ENCODE data around the gene EML5. TPM values are rescaled to one million over a fixed set of nuclear protein-coding genes. Genes with fewer than 3 reads are reported as not detected.

The EML5 gene
- total RNA-seq, 1 experiment from 2014 or later = 0.32 TPM

- peaks cover 82% of the 10 kb centered on the region for H3K36me3 ChIP-seq (ENCODE audit: insufficient read depth, low read length, poor library complexity, severe bottlenecking)
- no peak for DNase-seq (ENCODE audit: low spot score)
- H3K9me3 ChIP-seq (ENCODE audit: low read depth, low read length, poor library complexity, severe bottlenecking) = no peaks in the 10 kb centered on the region
- TF ChIP-seq CTCF (conservative IDR thresholded peaks at IDR 0.05; ENCODE audit: low read depth, low read length) (no peak), EZH2 (IDR thresholded peaks at IDR 0.05; ENCODE audit: borderline replicate concordance, low read depth, low read length, poor library complexity, severe bottlenecking) (no peak)
- no TSS peak for BruUV-seq (replicated peaks)
- intact Hi-C loops (cut with micrococcal nuclease; ENCODE audit: unreplicated experiment) = no loop called here
- ChIA-PET POLR2A (ENCODE audit: low non-redundant PET) (no interaction called here), CTCF (no interaction called here)
- H3K27me3 ChIP-seq (replicated peaks; ENCODE audit: insufficient read depth, low read depth, low read length, poor library complexity) = no peaks in the 10 kb centered on the region
- no peaks in the 10 kb centered on the region for H3K4me1 ChIP-seq (ENCODE audit: insufficient read depth, low read length, poor library complexity, severe bottlenecking)
- no peak overlapping the region for H3K4me3 ChIP-seq (ENCODE audit: low read depth, low read length, poor library complexity, severe bottlenecking)
- no peak overlapping the region for H3K27ac ChIP-seq (ENCODE audit: low read depth, low read length, poor library complexity, severe bottlenecking)
Observed at GRCh38 chr14:88597038-88597437, 195.7 kb downstream of the EML5 start.

- TF ChIP-seq EZH2 (IDR thresholded peaks at IDR 0.05; ENCODE audit: borderline replicate concordance, low read depth, low read length, poor library complexity, severe bottlenecking) (no peak), CTCF (conservative IDR thresholded peaks at IDR 0.05; ENCODE audit: low read depth, low read length) (no peak)
- H3K27me3 ChIP-seq (replicated peaks; ENCODE audit: insufficient read depth, low read depth, low read length, poor library complexity) = no peaks in the 10 kb centered on the region
- no peaks in the 10 kb centered on the region for H3K9me3 ChIP-seq (ENCODE audit: low read depth, low read length, poor library complexity, severe bottlenecking)
- H3K4me1 ChIP-seq (ENCODE audit: insufficient read depth, low read length, poor library complexity, severe bottlenecking) = no peaks in the 10 kb centered on the region
- H3K27ac ChIP-seq (ENCODE audit: low read depth, low read length, poor library complexity, severe bottlenecking) = no peak overlapping the region
- H3K4me3 ChIP-seq (ENCODE audit: low read depth, low read length, poor library complexity, severe bottlenecking) = no peak overlapping the region
- ChIA-PET CTCF (no interaction called here), POLR2A (ENCODE audit: low non-redundant PET) (no interaction called here)
- intact Hi-C loops (cut with micrococcal nuclease; ENCODE audit: unreplicated experiment) = no loop called here
- no peak for DNase-seq (ENCODE audit: low spot score)
- no TSS peak for BruUV-seq (replicated peaks)
- H3K36me3 ChIP-seq (ENCODE audit: insufficient read depth, low read length, poor library complexity, severe bottlenecking) = peaks cover 48% of the 10 kb centered on the region
Observed at GRCh38 chr14:88592031-88592430, 200.7 kb downstream of the EML5 start.

GRCh38 chr14:88590173-88590572, 202.6 kb downstream of the EML5 start:
- H3K4me3 ChIP-seq (ENCODE audit: low read depth, low read length, poor library complexity, severe bottlenecking) = no peak overlapping the region
- no TSS peak for BruUV-seq (replicated peaks)
- ChIA-PET POLR2A (ENCODE audit: low non-redundant PET) (no interaction called here), CTCF (no interaction called here)
- DNase-seq (ENCODE audit: low spot score) = no peak
- intact Hi-C loops (cut with micrococcal nuclease; ENCODE audit: unreplicated experiment) = no loop called here
- H3K27ac ChIP-seq (ENCODE audit: low read depth, low read length, poor library complexity, severe bottlenecking) = no peak overlapping the region
- no peak for TF ChIP-seq EZH2 (IDR thresholded peaks at IDR 0.05; ENCODE audit: borderline replicate concordance, low read depth, low read length, poor library complexity, severe bottlenecking)
- TF ChIP-seq CTCF (conservative IDR thresholded peaks at IDR 0.05; ENCODE audit: low read depth, low read length) = no peak
- no peaks in the 10 kb centered on the region for H3K4me1 ChIP-seq (ENCODE audit: insufficient read depth, low read length, poor library complexity, severe bottlenecking)
- H3K9me3 ChIP-seq (ENCODE audit: low read depth, low read length, poor library complexity, severe bottlenecking) = no peaks in the 10 kb centered on the region
- H3K27me3 ChIP-seq (replicated peaks; ENCODE audit: insufficient read depth, low read depth, low read length, poor library complexity) = no peaks in the 10 kb centered on the region
- peaks cover 50% of the 10 kb centered on the region for H3K36me3 ChIP-seq (ENCODE audit: insufficient read depth, low read length, poor library complexity, severe bottlenecking)
